GM19468 (cell line): ENCODE results near the gene ECHDC1.
"Not testable (repeated sequence)": the region's sequence is repeated elsewhere in the genome, so short reads cannot be mapped to it uniquely, and the experiment has no call there.

Experiments
- ATAC-seq: cut with Tn5 transposase; IDR thresholded peaks from one replicate; pipeline ENCODE4 v1.9.1; 2021; ENCODE audit warnings: mild to moderate bottlenecking, moderate library complexity, moderate number of reproducible peaks; ENCODE audit not compliant: unreplicated experiment; ENCODE audit errors: extremely low read depth

Gene ECHDC1, protein sequence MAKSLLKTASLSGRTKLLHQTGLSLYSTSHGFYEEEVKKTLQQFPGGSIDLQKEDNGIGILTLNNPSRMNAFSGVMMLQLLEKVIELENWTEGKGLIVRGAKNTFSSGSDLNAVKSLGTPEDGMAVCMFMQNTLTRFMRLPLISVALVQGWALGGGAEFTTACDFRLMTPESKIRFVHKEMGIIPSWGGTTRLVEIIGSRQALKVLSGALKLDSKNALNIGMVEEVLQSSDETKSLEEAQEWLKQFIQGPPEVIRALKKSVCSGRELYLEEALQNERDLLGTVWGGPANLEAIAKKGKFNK

GRCh38 chr6:127342946-127343808 is at the start of gene ECHDC1:
Gene ECHDC1 (minus strand): TSS chr6:127343609. CDS start chr6:127331028, 12,581 bp downstream.
- ATAC-seq, result peak; percentile 31

DNA sequence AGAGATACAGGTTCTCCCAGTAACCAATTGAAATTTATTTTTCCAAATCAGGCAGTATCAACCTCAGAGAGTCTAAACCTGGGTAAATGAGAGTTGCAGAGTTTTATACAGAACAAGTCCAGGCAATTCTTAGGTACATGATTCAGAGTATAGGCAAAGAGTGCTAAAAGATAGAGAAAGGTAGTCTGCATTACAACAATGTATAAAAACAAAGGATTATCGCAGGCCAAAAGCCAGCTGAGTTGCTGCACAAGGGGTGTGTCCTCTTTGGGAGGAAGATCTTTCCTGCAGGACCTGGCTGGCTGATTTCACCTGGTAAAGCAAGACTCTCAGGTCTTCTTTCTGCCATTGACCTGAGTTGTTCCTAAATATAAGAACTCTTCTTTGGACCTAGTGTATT is 48.9 kb upstream of the ECHDC1 start:
- no peak for ATAC-seq

- ATAC-seq, result no peak
These were observed 47.9 kb upstream of the ECHDC1 start for GRCh38 chr6:127391094-127391953.

DNA sequence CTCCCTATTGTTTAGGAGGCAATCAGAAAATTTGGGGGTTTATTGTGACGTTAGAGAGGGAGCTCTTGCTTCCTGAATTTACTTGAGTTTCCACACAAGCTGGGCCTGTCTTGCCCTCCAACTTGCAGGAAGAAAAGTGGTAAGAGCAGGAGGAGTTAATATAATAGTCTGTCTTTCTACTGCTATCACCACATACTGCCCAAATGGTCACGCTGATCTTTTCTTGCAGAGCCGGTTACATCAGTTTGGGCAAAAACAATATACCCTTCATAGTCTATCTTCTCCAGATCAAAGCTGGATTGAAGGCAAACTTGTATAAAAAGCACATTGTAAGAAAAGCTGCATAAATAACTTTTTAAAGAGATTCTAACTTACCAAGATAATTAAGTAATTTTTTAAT is 46.3 kb upstream of the ECHDC1 start:
- no peak for ATAC-seq

GRCh38 chr6:127385668-127386430 is 42.4 kb upstream of the ECHDC1 start:
- ATAC-seq, result no peak

DNA sequence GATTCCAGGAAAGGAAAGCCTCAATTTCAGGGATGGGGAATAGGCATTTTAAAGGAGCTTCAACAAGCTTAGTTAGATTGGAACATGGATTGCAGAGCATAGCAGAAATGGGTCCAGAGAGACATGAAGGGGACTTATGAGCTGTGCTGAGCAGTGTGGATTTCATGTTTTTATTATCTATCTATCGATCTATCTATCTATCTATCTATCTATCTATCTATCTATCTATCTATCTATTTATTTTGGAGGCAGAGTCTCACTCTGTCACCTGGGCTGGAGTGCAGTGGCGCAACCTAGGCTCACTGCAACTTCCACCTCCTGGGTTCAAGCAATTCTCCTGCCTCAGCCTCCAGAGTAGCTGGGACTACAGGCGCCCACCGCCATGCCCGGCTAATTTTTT is 41.4 kb upstream of the ECHDC1 start:
- not testable (repeated sequence) for ATAC-seq

- ATAC-seq, result no peak
These were observed 40.6 kb upstream of the ECHDC1 start for GRCh38 chr6:127383988-127384387.

DNA sequence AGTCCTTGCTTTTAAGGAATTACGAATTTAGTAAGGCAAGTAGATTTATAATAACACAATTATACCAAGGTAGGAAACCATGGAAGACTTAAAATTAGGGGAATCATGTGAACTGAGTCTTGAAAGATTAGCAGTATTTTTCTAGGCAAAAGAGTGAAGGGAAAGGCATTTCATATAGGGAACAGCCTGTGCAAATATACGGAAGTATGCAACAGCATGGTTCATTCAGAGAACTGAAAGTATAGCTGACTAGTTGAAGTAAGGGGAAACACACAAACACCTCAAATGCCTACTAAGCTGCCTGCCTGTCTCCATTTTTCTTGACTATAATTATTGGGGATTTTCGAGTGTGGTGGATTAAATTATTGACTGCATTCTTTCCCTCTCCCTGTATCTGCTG is 39.0 kb upstream of the ECHDC1 start:
- no peak for ATAC-seq

GRCh38 chr6:127381384-127381783 is 38.0 kb upstream of the ECHDC1 start:
- no peak for ATAC-seq

DNA sequence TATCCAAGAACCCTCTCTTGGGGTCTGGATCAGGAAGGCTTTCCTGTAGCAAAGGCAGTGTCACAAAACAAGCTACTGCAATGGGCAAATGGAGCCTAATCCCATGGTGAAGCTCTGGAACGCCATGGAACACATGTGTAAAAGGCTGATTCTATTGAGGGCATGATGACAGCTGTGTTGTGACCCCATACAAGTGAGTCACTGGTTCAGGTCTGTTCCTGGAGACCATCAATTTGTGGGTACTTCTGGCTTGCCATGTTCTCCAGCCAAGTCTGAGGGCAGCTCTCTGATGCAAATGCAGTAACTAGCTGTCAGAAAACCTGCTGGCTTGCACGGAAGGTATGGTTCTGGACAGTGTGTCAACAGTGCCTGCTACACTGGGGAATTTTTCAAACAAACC is 33.3 kb upstream of the ECHDC1 start:
- ATAC-seq, result no peak

GRCh38 chr6:127367023-127367375 is 23.6 kb upstream of the ECHDC1 start:
- no peak for ATAC-seq

GRCh38 chr6:127366282-127367022 is 23.0 kb upstream of the ECHDC1 start:
- no peak for ATAC-seq

DNA sequence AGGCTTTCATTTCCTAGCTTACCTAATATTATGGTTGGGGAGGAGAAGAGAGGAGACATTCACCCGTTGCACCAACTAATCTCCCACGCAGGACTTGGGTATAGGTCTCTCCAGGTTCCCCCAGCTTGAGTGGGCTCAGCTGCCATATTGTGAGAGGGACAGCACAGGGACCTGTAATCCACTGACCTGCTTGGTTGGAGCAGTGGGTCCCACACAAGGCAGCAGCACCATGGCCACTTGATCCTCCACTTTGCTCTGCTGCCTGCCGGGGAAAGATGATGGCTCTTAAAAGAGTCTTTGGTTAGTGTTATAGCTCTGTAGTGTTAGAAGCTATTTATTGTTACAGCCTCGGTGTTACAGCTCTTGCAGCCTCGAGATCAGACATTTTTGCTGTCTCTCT is 22.5 kb upstream of the ECHDC1 start:
- no peak for ATAC-seq

GRCh38 chr6:127352524-127352923 is 9.1 kb upstream of the ECHDC1 start:
- ATAC-seq, result no peak

GRCh38 chr6:127349980-127350379 is 6.6 kb upstream of the ECHDC1 start:
- ATAC-seq, result no peak

DNA sequence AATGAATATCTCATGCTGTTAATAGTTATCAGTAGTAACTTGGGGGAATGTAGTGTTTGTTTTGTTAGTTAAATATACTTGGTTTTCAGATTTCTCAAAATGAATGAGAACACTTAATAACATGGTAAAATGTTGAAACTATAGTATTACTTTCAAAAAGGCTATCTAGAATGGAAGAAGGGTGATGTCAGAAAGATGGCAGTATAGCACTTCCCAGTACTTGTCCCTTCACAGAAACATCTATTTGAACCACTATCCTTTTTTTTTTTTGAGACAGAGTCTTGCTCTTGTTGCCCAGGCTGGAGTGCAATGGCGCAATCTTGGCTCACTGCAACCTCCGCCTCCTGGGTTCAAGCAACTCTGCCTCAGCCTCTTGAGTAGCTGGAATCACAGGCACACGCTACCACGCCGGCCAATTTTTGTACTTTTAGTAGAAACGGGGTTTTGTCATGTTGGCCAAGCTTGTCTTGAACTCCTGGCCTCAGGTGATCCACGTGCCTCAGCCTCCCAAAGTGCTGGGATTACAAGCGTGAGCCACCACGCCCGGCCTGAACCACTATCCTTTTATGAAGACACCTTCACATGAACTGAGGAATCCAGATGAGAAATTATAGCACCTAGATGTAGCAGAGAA is 4.7 kb upstream of the ECHDC1 start:
- no peak for ATAC-seq

GRCh38 chr6:127347178-127347577 is 3.8 kb upstream of the ECHDC1 start:
- ATAC-seq, result no peak

DNA sequence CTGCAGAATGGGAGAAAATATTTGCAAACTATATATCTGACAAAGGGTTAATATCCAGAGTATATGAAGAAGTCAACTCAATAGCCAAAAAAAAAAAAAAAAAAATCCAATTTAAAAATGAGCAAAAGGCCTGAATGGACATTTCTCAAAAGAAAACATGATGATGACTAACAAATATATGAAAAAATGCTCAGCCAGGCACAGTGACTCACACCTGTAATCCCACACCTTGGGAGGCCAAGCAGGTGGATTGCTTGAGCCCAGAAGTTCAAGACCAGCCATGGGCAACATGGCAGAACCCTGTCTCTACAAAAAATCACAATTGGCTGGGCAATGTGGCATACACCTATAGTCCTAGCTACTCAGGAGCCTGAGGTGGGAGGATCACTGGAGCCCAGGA is 2.1 kb upstream of the ECHDC1 start:
- no peak for ATAC-seq
